Urothelium cell line (cell line): Measurements from ENCODE around the gene RAB5IF.

Experiments
- DNase-seq: peaks from one replicate; pipeline ENCODE4 v3.0.0; 2011; ENCODE audit warnings: low spot score, mixed read lengths
- FAIRE-seq: peaks from 2 replicates; lab custom pipeline; 2011; peaks lifted over from hg19 to GRCh38; lab: Jason Lieb, UNC

The RAB5IF gene

GRCh38 chr20:36658300-36658699 lies 52.7 kb downstream of the RAB5IF start:
- FAIRE-seq (no peak), DNase-seq (no peak)
